Adrenal gland (tissue), 12 donors: ENCODE data around the gene SPRY2. TPM values are rescaled to one million over a fixed set of nuclear protein-coding genes. Genes with fewer than 3 reads are reported as not detected.

Experiments used
- DNase-seq, 7 donors: peaks; one replicate each; pipeline ENCODE4 v3.0.0-alpha.2; 2019 to 2020
- H3K27ac ChIP-seq, 5 donors: fragments of 200-600 bp; sonication (generic) in 4 of 5; 1 replicate in 3 of 5; 2 replicates in 2 of 5; pipeline versions ENCODE4 v1.5.1 to v1.8.0; 2016 to 2020; ENCODE audit warnings: mild to moderate bottlenecking in 1 of 5
- H3K27me3 ChIP-seq: fragments of 200-600 bp; 2 replicates; pipeline ENCODE4 v1.8.0; 2021
- H3K36me3 ChIP-seq, 2 donors: fragments of 200-600 bp; replicated peaks in 1 of 2; 1 replicate in 1 of 2; 2 replicates in 1 of 2; pipeline versions ENCODE4 v1.5.1 to v1.8.0; 2018 to 2022
- H3K4me1 ChIP-seq, 2 donors: fragments of 200-600 bp; replicated peaks in 1 of 2; 1 replicate in 1 of 2; 2 replicates in 1 of 2; pipeline versions ENCODE4 v1.5.1 to v1.8.0; 2018 to 2021
- H3K4me3 ChIP-seq, 4 donors: fragments of 200-600 bp; sonication (generic) in 3 of 4; one replicate each; pipeline ENCODE4 v1.5.1; 2016 to 2018
- H3K9me3 ChIP-seq, 3 donors: fragments of 200-600 bp; sonication (generic) in 1 of 3; replicated peaks in 1 of 3; 1 replicate in 2 of 3; 2 replicates in 1 of 3; pipeline versions ENCODE4 v1.5.1 to v1.8.0; 2016 to 2021
- POLR2A ChIP-seq, 2 donors: fragments of 450-650 bp; IDR thresholded peaks; one replicate each; pipeline ENCODE4 v1.6.1; 2017; ENCODE audit warnings: antibody characterized with exemption in 2 of 2, mild to moderate bottlenecking in 2 of 2, moderate library complexity in 1 of 2
- WGBS, 4 donors: extraction: QIAGEN DNeasy Blood & Tissue Kit in 2 of 4; methylation state at CpG; one replicate each; pipeline versions ENCODE4 v1.1.5 to v1.1.7; 2013 to 2017; 5-methylcytosine and 5-hydroxymethylcytosine counted together
- intact Hi-C, 2 donors: fragments of 100-400 bp; cut with DNase I; formaldehyde crosslinking; loops; one replicate each; pipeline versions ENCODE4 v1.14.1 to v1.15.0; 2022 to 2023
- polyA plus RNA-seq, 3 donors: library from polyadenylated mRNA; stranded (reverse); fragments of 200-250 nt in 2 of 3; fragments of 350-450 nt in 1 of 3; fragmentation: Illumina TruSeq in 1 of 3; extraction: RNeasy Lipid Tissue Mini Kit (QIAGEN cat#74804) in 1 of 3; gene quantifications; one replicate each; pipeline ENCODE4 v1.2.3, GENCODE V29; 2013 to 2014
- total RNA-seq, 9 donors: library from RNA; depleted of rRNA in 4 of 9; stranded (reverse); fragments of >200 nt in 4 of 9; fragments of 120-200 nt in 1 of 9; fragmentation: NEBNext Ultra II Directional in 1 of 9; extraction: Animal tissue kit (Norgen Biotek cat#: 25700) in 1 of 9; gene quantifications; one replicate each; pipeline versions ENCODE4 v1.1.0 to v1.2.4, GENCODE V29; 2013 to 2023
- TF ChIP-seq, protein P1 (sequence below), 6 experiments: fragments of 450-650 bp in 4 of 6; fragments of 200-600 bp in 2 of 6; sonication (generic) in 1 of 6; IDR thresholded peaks; 1 replicate in 5 of 6; 2 replicates in 1 of 6; pipeline versions ENCODE4 v1.5.1 to v1.8.0; 2016 to 2021; ENCODE audit warnings: antibody characterized with exemption in 6 of 6, mild to moderate bottlenecking in 2 of 6, moderate library complexity in 1 of 6
- donor health status: healthy with polysubstance abuse.
- donor health status: Bipolar disorder and iron deficiency.
- donor health status: DM: yes; HTN: yes; CAD: no.
- donor health status: DM: no; HTN: no; CAD: no.
- donor health status: DM: no; HTN: no; CAD: no.
- donor health status: DM: yes; HTN: yes; CAD: no.

Gene SPRY2
- total and polyA plus RNA-seq, 12 donors: 10.9 to 36.7 (median 22.1) TPM

- TF ChIP-seq, protein P1, sequence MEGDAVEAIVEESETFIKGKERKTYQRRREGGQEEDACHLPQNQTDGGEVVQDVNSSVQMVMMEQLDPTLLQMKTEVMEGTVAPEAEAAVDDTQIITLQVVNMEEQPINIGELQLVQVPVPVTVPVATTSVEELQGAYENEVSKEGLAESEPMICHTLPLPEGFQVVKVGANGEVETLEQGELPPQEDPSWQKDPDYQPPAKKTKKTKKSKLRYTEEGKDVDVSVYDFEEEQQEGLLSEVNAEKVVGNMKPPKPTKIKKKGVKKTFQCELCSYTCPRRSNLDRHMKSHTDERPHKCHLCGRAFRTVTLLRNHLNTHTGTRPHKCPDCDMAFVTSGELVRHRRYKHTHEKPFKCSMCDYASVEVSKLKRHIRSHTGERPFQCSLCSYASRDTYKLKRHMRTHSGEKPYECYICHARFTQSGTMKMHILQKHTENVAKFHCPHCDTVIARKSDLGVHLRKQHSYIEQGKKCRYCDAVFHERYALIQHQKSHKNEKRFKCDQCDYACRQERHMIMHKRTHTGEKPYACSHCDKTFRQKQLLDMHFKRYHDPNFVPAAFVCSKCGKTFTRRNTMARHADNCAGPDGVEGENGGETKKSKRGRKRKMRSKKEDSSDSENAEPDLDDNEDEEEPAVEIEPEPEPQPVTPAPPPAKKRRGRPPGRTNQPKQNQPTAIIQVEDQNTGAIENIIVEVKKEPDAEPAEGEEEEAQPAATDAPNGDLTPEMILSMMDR (IDR thresholded peaks at IDR 0.05): no peak
- no peak for TF ChIP-seq POLR2A (IDR thresholded peaks at IDR 0.05)
- no peaks in the 10 kb centered on the region for H3K27me3 ChIP-seq
- no peaks in the 10 kb centered on the region for H3K36me3 ChIP-seq
- 72 to 84% (median 83%) methylated on average over 2 of the region's 2 CpGs for whole genome bisulfite sequencing, 4 donors
- peak overlapping the region in 1 of 5 donors; percentile 32 for H3K27ac ChIP-seq
- no peak overlapping the region for H3K4me3 ChIP-seq
- H3K9me3 ChIP-seq: no peaks in the 10 kb centered on the region
- DNase-seq: no peak
- H3K4me1 ChIP-seq: peaks cover 0 to 10% of the 10 kb centered on the region in 2 donors
- intact Hi-C loops: loop anchor here in 1 of 2 donors (10.0 kb wide), 2 partner anchors 587 to 677 kb away; no protein-coding TSS in a partner anchor
Observed at GRCh38 chr13:80361883-80362327, 21.0 kb upstream of the SPRY2 start.

DNA sequence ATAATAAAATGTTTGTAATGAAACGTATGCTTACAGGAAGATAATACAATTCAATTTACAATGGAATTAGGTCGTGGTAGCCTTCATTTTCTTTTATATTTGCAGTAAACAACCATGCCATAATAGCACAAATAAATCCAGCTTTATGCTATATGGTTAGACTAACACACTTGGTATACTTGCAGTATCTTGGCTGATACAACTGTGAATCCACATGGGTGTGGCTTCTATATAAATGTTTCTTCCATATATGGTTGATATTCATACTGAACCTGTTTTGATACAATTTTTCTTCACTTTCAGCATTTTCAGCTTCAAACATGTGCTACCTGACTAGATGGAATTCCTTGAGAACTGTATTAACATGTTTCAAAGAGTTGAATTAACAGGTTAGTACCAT lies 20.4 kb upstream of the SPRY2 start:
- DNase-seq: no peak
- Histone ChIP-seq H3K4me1 (peaks cover 0 to 10% of the 10 kb centered on the region in 2 donors), H3K9me3 (no peaks in the 10 kb centered on the region), H3K27me3 (no peaks in the 10 kb centered on the region), H3K27ac (peak overlapping the region in 1 of 5 donors; percentile 32), H3K4me3 (no peak overlapping the region), H3K36me3 (no peaks in the 10 kb centered on the region)
- WGBS, 4 donors: 78 to 85% (median 83%) methylated on average over 2 of the region's 2 CpGs
- TF ChIP-seq POLR2A (IDR thresholded peaks at IDR 0.05): no peak
- TF ChIP-seq, protein P1 (IDR thresholded peaks at IDR 0.05): no peak
- intact Hi-C loops: loop anchor here in 1 of 2 donors (10.0 kb wide), 2 partner anchors 586 to 676 kb away; no protein-coding TSS in a partner anchor

DNA sequence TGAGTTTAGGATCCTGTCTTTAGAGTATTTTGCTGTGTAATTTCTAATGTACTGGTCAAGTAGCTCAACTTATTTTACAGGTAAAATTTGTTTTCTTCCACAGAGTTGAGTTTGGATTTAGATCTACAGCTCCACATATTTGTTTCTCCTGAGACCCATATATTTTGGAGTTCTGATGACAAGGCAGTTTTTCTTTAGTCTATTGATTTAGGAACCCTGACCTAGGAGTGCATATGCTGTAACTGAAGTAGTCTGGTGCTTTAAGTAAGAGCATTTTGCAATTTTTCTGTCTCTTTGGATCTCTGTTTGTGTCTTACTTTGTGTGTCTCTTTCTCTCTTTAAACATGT lies 19.5 kb upstream of the SPRY2 start:
- no peak overlapping the region for H3K27ac ChIP-seq
- intact Hi-C loops: loop anchor here in 1 of 2 donors (10.0 kb wide), 2 partner anchors 586 to 676 kb away; no protein-coding TSS in a partner anchor
- TF ChIP-seq, protein P1 (IDR thresholded peaks at IDR 0.05): no peak
- no peak for TF ChIP-seq POLR2A (IDR thresholded peaks at IDR 0.05)

DNA sequence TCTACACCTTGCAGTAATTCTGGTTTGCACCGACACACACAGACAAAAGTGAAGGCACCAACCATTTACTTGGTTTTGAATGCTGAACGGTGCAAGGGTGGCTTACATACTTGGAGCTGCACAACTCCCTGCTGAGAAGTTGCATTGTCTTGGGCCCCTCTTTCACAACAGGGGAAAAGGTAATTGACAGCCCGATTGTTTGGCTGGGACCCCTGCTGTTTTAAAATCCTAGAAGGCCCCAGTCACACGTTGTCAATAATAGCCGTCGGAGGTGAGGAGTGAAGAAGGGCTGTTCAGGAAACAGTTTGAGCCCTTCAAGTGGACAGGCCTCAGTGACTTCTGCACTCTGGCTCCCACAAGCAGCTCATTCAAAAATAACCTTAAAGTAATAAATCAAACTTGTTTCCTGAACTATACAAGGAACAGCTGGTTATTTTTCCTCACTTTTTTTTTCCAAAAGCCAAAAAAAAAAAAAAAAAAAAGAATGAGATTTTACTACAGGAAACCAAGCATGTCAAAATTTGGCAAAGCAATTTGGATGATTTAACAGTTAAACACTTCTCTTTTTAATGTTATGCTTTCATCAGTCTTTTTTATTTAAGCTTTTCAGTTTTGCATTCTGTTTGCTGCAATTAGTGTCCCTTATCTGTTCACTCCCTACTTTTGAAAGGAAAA lies 19.0 kb upstream of the SPRY2 start:
- no peak for DNase-seq
- peak overlapping the region in 1 of 5 donors; percentile 37 for H3K27ac ChIP-seq
- no peaks in the 10 kb centered on the region for H3K36me3 ChIP-seq
- H3K4me1 ChIP-seq: peaks cover 0 to 10% of the 10 kb centered on the region in 2 donors
- H3K27me3 ChIP-seq: no peaks in the 10 kb centered on the region
- no peak for TF ChIP-seq POLR2A (IDR thresholded peaks at IDR 0.05)
- TF ChIP-seq, protein P1 (IDR thresholded peaks at IDR 0.05): no peak
- H3K4me3 ChIP-seq: no peak overlapping the region
- intact Hi-C loops: loop anchor here (10.0 kb wide), 3 partner anchors 585 to 685 kb away; no protein-coding TSS in a partner anchor
- no peaks in the 10 kb centered on the region for H3K9me3 ChIP-seq
- 49 to 62% (median 53%) methylated on average over 5 to 6 of the region's 6 CpGs for WGBS, 4 donors

More for the DNA sequence above, 19.5 kb upstream of the SPRY2 start:
- Histone ChIP-seq H3K9me3 (no peaks in the 10 kb centered on the region), H3K27me3 (no peaks in the 10 kb centered on the region), H3K36me3 (no peaks in the 10 kb centered on the region), H3K4me1 (peaks cover 0 to 10% of the 10 kb centered on the region in 2 donors), H3K4me3 (no peak overlapping the region)
- no peak for DNase-seq
